Endothelial cell of umbilical vein (primary cell): Measurements from ENCODE around the gene RNF138.

Experiments
- EZH2 ChIP-seq: IDR thresholded peaks from 2 replicates; pipeline ENCODE4 v1.6.1; 2012; ENCODE audit warnings: borderline replicate concordance, low read depth, mild to moderate bottlenecking, moderate library complexity, low read length, inconsistent platforms; ENCODE audit not compliant: severe bottlenecking
- GATA2 ChIP-seq: IDR thresholded peaks from 2 replicates; pipeline ENCODE4 v1.7.0; 2011; ENCODE audit warnings: low read depth, mild to moderate bottlenecking, moderate library complexity, mixed read lengths, low read length; ENCODE audit not compliant: insufficient read length, insufficient read depth
- JUN ChIP-seq: IDR thresholded peaks from 2 replicates; pipeline ENCODE4 v1.6.1; 2011; ENCODE audit warnings: borderline replicate concordance, low read depth; ENCODE audit not compliant: insufficient read length, insufficient read depth
- MYC ChIP-seq: IDR thresholded peaks from one replicate; pipeline ENCODE4 v1.6.1; 2011; ENCODE audit warnings: mild to moderate bottlenecking, low read depth, low read length
- POLR2A ChIP-seq: IDR thresholded peaks from 2 replicates; pipeline ENCODE4 v1.6.1; 2012; ENCODE audit warnings: low read depth, mild to moderate bottlenecking, control low read depth, low read length
- POLR2AphosphoS5 ChIP-seq: IDR thresholded peaks from 2 replicates; pipeline ENCODE4 v1.6.1; 2012; ENCODE audit warnings: low read depth, mild to moderate bottlenecking, control low read depth, low read length, moderate library complexity; ENCODE audit not compliant: insufficient read depth
- TF ChIP-seq, protein P1 (sequence below), 2 donors: IDR thresholded peaks; 1 replicate in 1 of 2; 2 replicates in 1 of 2; pipeline ENCODE4 v1.5.1; 2011; ENCODE audit warnings: low read length in 2 of 2, mild to moderate bottlenecking in 2 of 2, moderate library complexity in 2 of 2, control low read depth in 1 of 2, inconsistent platforms in 1 of 2, low read depth in 1 of 2; ENCODE audit not compliant: insufficient read depth in 1 of 2; ENCODE audit errors: extremely low read depth in 1 of 2
- TF ChIP-seq, protein P2 (sequence below): IDR thresholded peaks from 2 replicates; pipeline ENCODE4 v1.6.1; 2011; ENCODE audit not compliant: insufficient read depth, insufficient read length

DNA sequence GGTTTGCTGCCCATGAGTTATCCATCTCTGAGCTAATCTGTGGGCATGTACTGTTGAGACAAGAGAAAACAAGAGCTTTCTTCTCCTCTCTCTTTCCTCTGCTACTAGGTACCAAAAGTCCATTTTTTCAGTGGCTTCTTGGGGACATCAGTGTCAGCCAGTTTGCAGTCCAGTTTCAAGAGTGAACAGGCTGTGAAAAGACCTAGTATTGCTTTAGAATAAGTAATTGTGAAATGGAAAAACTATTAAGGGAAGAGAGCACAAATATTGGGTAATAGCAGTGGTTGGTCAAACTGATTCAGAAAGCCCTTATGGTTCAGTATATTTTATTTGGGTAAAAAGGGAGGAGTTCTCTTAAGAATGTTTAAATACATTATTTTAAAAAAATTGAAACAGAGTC lies 65.2 kb downstream of the RNF138 start:
- TF ChIP-seq POLR2A (no peak), POLR2AphosphoS5 (no peak), GATA2 (no peak), EZH2 (no peak), JUN (no peak), MYC (no peak)
- TF ChIP-seq, protein P1, sequence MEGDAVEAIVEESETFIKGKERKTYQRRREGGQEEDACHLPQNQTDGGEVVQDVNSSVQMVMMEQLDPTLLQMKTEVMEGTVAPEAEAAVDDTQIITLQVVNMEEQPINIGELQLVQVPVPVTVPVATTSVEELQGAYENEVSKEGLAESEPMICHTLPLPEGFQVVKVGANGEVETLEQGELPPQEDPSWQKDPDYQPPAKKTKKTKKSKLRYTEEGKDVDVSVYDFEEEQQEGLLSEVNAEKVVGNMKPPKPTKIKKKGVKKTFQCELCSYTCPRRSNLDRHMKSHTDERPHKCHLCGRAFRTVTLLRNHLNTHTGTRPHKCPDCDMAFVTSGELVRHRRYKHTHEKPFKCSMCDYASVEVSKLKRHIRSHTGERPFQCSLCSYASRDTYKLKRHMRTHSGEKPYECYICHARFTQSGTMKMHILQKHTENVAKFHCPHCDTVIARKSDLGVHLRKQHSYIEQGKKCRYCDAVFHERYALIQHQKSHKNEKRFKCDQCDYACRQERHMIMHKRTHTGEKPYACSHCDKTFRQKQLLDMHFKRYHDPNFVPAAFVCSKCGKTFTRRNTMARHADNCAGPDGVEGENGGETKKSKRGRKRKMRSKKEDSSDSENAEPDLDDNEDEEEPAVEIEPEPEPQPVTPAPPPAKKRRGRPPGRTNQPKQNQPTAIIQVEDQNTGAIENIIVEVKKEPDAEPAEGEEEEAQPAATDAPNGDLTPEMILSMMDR (IDR thresholded peaks at IDR 0.05; ENCODE audit: extremely low read depth in 1 of 2, insufficient read depth in 1 of 2, low read depth in 1 of 2, low read length in 2 of 2), result no peak
- TF ChIP-seq, protein P2, sequence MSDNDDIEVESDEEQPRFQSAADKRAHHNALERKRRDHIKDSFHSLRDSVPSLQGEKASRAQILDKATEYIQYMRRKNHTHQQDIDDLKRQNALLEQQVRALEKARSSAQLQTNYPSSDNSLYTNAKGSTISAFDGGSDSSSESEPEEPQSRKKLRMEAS, result no peak
